Dendritic cell treated with granulocyte-macrophage colony-stimulating factor and Interleukin-4, amounts not matched to agents 40 ng/mL and 50 ng/mL, for 4 days (primary cell): Measurements from ENCODE around the gene RNF151.
A peak's percentile ranks its signal among the peaks of the same experiment; 100 is the strongest.
"Not testable (repeated sequence)": the region's sequence is repeated elsewhere in the genome, so short reads cannot be mapped to it uniquely, and the experiment has no call there.

Experiments used
- H3K27ac Mint-ChIP-seq: one replicate; pipeline ENCODE4 v1.8.0; 2022; ENCODE audit warnings: mild to moderate bottlenecking, mixed read lengths
- H3K27me3 Mint-ChIP-seq: one replicate; pipeline ENCODE4 v1.8.0; 2022; ENCODE audit warnings: mild to moderate bottlenecking, mixed read lengths
- H3K36me3 Mint-ChIP-seq: one replicate; pipeline ENCODE4 v1.8.0; 2022; ENCODE audit warnings: low read depth, mixed read lengths
- H3K4me1 Mint-ChIP-seq: one replicate; pipeline ENCODE4 v1.8.0; 2022; ENCODE audit warnings: low read depth, mixed read lengths
- H3K4me3 Mint-ChIP-seq: one replicate; pipeline ENCODE4 v1.8.0; 2022; ENCODE audit warnings: mild to moderate bottlenecking, moderate library complexity, mixed read lengths
- H3K9me3 Mint-ChIP-seq: one replicate; pipeline ENCODE4 v1.8.0; 2022; ENCODE audit warnings: mixed read lengths
- intact Hi-C: fragments of 100-400 bp; cut with micrococcal nuclease; formaldehyde crosslinking; loops from one replicate; pipeline ENCODE4 v1.15.0; 2022

RNF151 gene

DNA sequence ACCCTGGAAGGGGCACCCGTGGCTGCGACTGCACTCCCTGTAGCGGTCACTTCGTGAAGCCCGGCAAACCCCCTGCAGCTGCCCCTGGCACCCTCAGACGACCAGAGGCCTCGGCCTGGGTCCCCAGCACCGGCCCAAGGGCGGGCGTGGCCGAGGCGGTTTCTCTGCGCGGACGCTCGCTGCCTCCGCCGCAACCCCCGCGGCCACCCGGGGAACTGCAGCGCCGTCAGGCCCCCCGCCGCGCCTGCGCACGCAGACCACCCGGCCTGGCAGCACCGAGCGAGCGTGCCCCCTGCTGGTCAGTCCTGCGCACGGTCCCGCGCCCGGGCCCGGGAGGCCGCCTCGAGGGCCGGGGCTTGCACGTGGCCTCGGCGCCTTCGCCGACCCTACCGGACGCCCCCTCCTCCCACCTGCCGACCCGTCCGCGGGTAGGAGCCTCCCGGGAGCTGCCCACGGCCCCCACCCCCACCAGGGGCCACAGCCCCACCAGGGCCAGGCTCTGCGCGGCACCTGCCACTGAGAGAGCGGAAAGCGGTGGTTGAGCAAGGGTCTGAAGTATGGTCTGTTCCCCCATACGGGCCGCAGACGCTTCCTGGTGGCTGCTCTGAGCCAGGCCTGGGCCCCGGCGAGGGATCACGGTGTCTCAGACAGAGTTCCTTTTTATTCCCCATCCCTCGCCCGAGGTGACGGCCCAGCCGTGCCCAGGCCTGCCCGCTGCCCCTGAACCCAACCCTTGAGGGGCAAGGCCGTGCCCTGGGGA is 36.9 kb upstream of the RNF151 start:
- H3K27me3 Mint-ChIP-seq, result peaks cover 12% of the 10 kb centered on the region

DNA sequence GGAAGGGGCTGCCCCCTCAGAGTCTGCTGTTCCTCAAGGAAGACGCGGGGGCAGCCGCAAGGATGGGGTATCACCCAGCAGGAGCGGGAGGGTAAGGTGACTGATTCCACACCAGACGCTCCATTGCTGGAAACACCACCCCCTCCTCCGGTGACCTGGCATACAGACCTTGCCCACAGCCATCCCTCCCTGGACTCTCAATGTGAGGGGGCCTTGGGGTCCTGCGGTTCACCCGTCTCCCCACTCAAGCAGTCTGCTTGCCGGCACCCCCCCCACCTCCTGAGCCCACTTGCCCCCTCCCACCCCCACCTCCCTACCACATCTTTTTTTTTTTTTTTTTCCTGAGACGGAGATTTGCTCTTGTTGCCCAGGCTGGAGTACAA is 36.3 kb upstream of the RNF151 start:
- Mint-ChIP-seq H3K36me3 (no peaks in the 10 kb centered on the region), H3K4me3 (no peak overlapping the region), H3K27me3 (peaks cover 9% of the 10 kb centered on the region)

More for the DNA sequence above, 36.9 kb upstream of the RNF151 start:
- Mint-ChIP-seq H3K4me3 (peak overlapping the region; percentile 76), H3K4me1 (peaks cover 5% of the 10 kb centered on the region), H3K27ac (peak overlapping the region; percentile 76), H3K9me3 (no peaks in the 10 kb centered on the region), H3K36me3 (no peaks in the 10 kb centered on the region)
- intact Hi-C loops, result loop anchor here (1.0 to 5.0 kb wide), 2 partner anchors 65 to 157 kb away; partner anchors contain the start of genes EME2, MRPS34 and NME3

DNA sequence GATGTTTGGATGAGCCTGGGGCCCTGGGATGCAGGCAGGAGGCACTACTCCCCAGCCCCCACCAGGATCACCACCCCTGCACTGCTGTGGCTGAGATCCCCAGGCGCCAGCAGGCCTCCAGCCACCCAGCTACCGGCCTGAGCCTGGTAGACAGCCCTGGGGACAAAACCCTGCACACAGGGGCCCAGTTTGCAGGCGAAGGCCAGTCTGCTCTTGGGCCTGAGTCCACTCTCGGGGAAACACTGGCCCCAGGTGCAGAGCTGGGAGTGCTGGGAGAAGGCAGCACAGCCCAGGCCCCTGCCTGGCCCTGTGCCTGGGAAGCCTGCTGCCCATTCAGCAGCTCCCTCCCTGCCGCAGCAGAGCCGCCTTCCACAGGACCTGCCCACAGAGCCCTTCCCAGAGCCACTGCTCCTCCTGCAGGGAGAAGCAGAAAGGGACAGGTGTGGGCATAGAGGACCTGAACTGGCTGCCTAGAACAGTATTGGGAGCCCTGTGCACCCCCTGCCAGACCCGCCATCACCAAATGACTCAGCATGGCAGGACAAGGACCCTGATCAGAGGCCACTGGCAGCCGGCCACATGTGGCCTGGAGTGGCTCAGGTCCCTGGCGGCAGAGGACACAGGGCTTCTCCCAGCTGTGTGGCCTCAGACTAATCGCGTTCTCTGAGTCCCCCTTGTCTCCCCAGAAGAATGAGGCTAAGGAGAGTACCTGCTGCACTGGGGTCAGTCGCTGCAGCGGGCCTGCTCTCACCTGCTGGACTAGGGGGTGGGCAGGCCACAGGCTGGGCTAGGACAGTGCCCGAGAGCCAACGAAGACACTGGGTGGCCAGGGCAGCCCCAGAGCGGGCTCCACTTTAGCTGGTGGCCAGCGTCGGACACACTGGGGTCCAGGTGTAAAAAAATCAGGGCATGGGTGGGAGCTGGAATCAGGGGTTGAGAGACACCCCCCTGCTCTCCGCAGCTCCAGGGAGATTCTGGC is 34.3 kb upstream of the RNF151 start:
- Mint-ChIP-seq H3K9me3 (no peaks in the 10 kb centered on the region), H3K4me1 (peaks cover 13% of the 10 kb centered on the region), H3K27me3 (peaks cover 2% of the 10 kb centered on the region), H3K4me3 (no peak overlapping the region), H3K36me3 (peaks cover 9% of the 10 kb centered on the region), H3K27ac (peak overlapping the region; percentile 0)
- intact Hi-C loops, result no loop called here

More for the DNA sequence above, 36.3 kb upstream of the RNF151 start:
- H3K9me3 Mint-ChIP-seq, result no peaks in the 10 kb centered on the region
- H3K4me1 Mint-ChIP-seq, result peaks cover 5% of the 10 kb centered on the region
- intact Hi-C loops, result no loop called here
- H3K27ac Mint-ChIP-seq, result peak overlapping the region; percentile 76

DNA sequence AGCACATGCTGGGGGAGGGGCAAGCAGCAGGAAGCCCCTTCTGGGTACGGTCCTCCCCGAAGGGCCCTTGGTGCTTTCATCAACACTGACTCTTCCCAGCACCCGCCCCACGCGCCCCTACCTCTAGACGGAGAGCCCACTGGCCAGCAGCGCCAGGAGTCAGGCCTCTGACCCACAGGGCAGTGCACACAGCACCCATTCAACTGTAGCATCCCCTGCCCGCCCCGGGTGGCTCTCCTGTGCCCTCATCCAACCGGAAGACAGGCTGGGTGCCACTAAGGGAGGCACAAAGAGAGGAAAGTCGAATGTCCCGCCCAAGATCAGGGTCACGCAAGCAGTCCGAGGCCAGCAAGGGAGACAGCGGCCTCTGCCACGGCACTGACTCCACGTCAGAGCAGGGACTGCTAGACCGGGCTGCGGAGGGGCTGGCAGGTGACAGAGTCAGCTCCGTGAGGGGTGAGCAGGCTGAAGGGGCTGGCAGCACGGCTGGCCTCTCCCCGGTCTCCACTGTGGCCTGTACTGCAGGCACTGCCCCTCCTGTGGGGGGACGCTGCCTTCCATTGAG is 33.5 kb upstream of the RNF151 start:
- Mint-ChIP-seq H3K36me3 (peaks cover 16% of the 10 kb centered on the region), H3K9me3 (no peaks in the 10 kb centered on the region), H3K27ac (peak overlapping the region; percentile 0), H3K4me1 (peaks cover 17% of the 10 kb centered on the region), H3K27me3 (no peaks in the 10 kb centered on the region), H3K4me3 (no peak overlapping the region)
- intact Hi-C loops, result no loop called here

DNA sequence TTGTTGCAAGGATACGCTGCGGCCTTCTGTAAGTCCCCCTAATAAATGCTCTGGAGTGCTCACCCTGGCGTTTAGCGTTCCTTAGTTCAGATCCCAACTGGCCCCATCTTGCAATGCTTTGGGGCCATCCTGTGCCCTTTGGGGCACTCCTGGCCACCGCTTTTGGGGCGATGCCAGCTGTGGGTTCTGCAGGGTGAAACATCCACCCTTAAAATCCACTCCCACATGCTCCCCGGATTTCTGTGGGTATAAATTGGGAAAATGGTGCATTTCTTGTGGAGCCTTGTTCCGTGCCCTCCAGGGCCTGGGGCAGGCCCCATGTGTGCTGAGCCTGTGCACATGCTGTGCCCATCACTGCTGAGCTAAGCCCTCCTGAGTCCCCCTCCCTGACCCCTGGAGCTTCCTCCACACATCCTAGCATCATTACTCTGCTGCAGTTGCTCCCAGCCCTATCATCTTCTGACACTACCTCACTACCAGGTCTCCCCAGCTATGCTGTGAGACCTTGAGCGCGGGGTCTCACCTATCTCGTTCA is 29.6 kb upstream of the RNF151 start:
- Mint-ChIP-seq H3K9me3 (no peaks in the 10 kb centered on the region), H3K4me1 (peaks cover 51% of the 10 kb centered on the region), H3K36me3 (peaks cover 53% of the 10 kb centered on the region), H3K4me3 (no peak overlapping the region), H3K27me3 (no peaks in the 10 kb centered on the region), H3K27ac (peak overlapping the region; percentile 49)
- intact Hi-C loops, result no loop called here

DNA sequence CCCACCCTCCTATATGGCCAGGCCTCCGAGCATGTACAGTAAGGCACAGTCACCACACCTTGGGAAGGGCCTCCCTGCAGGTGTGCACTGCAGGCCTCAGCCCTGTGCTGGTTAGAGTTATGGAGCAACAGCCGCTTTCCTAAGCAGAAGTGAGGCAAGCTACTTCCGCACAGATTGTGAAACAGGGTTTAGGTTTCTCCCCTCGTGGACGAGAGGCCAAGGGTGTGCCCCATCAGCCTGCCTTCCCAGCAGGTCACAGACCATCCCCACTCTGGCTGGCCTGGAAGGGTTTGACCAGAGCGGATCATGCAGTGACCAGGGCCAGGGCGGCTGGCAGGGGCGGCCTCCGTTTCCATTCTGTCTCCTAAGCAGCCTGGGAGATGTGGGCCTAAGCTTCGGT is 28.3 kb upstream of the RNF151 start:
- Mint-ChIP-seq H3K36me3 (peaks cover 59% of the 10 kb centered on the region), H3K27me3 (no peaks in the 10 kb centered on the region), H3K4me1 (peaks cover 61% of the 10 kb centered on the region), H3K9me3 (no peaks in the 10 kb centered on the region), H3K27ac (peak overlapping the region; percentile 93), H3K4me3 (peak overlapping the region; percentile 25)
- intact Hi-C loops, result no loop called here

DNA sequence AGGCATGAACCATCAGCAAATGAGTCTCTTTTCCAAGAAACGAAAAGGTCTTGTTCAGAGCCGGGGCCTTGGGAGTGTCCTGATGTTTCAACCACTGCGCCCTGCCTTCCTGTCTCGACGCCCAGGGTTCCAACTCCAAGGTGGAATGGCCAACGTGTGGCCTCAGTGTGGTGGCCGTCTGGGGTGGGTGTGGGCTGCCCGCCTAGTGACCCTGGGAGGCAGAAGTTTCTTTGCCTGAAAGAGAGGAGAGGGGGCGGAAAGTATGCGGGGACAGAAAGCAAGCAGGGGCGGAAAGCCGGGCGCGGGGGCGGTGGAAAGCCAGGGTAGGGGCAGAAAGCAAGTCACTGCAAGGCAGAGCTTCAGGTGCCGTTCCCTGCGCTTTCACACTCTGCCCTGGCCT is 27.7 kb upstream of the RNF151 start:
- H3K4me1 Mint-ChIP-seq, result peaks cover 65% of the 10 kb centered on the region
- intact Hi-C loops, result no loop called here
- no peaks in the 10 kb centered on the region for H3K27me3 Mint-ChIP-seq
- no peaks in the 10 kb centered on the region for H3K9me3 Mint-ChIP-seq
- H3K4me3 Mint-ChIP-seq, result peak overlapping the region; percentile 27
- H3K36me3 Mint-ChIP-seq, result peaks cover 59% of the 10 kb centered on the region
- H3K27ac Mint-ChIP-seq, result peak overlapping the region; percentile 93

DNA sequence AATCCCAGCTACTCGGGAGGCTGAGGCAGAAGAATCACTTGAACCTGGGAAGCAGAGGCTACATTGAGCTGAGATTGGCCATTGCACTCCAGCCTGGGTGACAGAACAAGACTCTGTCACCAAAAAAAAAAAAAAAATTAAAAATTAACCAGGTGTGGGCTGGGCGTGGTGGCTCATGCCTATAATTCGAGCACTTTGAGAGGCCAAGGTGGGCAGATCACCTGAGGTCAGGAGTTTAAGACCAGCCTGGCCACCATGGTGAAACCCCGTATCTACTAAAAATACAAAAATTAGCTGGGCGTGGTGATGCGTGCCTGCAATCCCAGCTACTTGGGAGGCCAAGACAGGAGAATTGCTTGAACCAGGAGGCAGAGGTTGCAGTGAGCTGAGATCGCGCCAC is 26.8 kb upstream of the RNF151 start:
- H3K4me1 Mint-ChIP-seq, result peaks cover 74% of the 10 kb centered on the region
- intact Hi-C loops, H3K9me3 Mint-ChIP-seq, H3K4me3 Mint-ChIP-seq, H3K27me3 Mint-ChIP-seq: not testable (repeated sequence)
- H3K36me3 Mint-ChIP-seq, result peaks cover 59% of the 10 kb centered on the region
- peak overlapping the region; percentile 93 for H3K27ac Mint-ChIP-seq

DNA sequence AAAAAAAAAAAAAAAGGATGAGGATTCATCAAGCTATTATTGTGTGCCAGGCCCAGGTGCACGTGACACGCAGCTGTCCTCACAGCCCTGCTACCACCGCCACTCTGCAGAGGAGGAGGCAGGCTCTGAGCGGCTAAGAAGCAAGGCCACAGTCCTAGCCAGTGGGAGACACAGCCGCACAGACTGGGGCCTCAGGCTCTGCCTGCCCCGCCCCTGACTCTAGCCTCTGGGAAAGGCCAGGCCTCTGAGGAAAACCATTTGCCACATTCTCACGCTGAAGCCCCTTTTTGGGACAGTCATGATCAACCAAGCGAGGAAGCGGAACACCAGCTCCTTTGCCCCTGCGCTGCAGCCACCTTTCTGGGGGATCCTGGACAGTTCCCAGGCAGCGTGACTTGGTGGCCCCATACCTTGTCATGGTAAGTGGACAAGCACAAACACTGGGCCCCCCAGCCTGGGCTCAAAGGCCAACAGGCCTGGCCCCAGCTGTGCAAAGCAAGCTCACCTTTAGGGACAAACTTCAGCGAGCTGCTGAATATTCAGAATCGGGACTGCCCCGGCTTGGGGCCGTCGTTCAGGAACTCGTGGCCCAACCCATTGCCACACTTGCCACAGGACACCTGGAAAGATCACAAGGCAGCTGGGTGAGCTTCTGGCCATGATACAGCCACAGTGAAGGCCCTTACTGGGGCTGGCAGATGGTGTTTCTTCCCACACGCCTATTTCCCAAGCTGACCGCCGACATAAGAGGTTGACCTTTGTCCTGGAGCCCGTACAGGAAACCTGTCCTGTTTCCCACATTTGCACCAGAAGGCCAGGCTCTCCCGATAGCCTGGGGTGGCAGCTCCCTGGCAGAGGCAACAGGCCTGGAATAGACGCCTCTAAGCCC is 26.1 kb upstream of the RNF151 start:
- Mint-ChIP-seq H3K27me3 (no peaks in the 10 kb centered on the region), H3K4me3 (no peak overlapping the region), H3K27ac (peak overlapping the region; percentile 95), H3K36me3 (peaks cover 59% of the 10 kb centered on the region), H3K4me1 (peaks cover 76% of the 10 kb centered on the region), H3K9me3 (no peaks in the 10 kb centered on the region)
- intact Hi-C loops, result no loop called here

DNA sequence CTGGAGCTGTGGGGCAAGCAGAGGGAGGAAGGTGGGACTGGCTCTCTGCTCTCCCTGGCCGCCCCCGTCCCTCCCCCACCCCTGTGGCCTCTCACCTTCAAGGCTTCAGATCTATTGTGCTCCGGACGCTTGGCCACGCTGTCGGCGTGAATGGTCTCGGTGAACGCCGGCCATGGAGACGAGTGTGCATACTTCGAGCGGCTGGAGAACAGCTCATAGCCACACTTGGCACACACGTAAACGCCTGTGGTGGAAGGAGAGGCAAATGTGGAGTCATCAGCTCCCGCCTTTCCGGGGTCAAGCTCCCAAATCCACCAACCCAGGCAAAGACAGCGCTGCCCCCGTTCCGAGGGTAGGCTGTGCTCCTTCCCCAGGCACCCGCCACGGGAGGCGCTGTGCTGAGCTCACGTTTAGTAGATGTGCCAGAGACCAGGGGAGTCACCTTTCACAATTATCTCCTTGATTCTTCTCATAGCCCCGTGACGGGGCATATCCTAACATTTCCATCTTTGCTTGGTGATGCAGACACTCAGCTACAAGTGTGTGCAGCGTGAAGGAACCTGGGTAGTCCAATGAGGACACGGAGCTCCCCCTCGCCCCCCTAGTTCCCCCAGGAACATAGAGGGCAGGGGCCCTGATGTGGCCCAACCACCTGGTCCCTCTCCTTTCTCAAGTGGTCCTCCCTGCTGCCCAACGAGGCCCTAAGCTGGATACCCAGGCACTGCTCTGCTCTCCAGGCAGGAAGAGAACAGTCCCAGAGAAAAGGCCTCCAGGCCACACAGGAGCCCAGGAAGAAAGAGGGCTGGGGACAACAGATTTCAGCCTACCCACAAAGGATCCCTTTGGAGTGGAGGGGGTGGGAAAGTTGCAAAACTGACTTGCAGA is 25.3 kb upstream of the RNF151 start:
- Mint-ChIP-seq H3K27me3 (no peaks in the 10 kb centered on the region), H3K9me3 (no peaks in the 10 kb centered on the region), H3K4me1 (peaks cover 79% of the 10 kb centered on the region), H3K4me3 (peak overlapping the region; percentile 98), H3K27ac (peak overlapping the region; percentile 95), H3K36me3 (peaks cover 59% of the 10 kb centered on the region)
- intact Hi-C loops, result no loop called here

DNA sequence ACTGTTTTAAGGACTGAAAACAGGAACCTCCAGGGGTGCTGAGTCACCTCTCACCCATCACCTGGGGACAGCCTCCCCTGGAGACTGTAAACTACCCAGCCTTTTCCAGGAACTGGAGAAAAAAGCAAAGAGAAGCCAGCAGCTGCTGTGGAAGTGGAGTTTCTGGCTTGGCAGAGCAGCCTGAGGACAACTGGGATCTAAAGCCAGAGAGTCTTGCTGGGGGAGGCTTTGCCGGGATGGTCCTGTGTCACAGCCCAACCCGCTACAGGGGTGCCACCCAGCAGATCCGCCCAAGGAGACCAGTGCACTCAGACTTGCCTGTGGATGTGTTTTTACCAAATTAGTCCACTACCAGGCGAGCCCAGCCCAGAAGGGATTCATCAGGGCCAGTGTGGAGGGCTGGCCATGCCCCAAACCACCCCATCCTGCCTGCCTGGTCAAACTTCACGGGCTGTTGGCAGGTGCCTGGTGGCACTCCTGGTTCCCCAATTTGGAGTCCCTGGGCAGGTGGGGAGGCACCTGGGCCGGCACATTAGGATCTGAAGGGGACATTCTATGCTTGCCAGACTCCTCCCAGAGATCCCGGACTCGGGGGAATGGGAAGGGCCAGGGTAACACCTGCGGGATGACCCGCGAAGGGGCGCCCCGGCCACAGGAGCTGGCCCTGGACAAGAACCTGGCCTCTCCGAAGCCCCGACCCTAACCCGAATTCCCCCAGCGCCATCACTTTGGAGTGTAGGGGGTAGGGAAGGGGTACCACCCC is 24.4 kb upstream of the RNF151 start:
- peaks cover 52% of the 10 kb centered on the region for H3K36me3 Mint-ChIP-seq
- H3K27me3 Mint-ChIP-seq, result no peaks in the 10 kb centered on the region
- H3K27ac Mint-ChIP-seq, result peak overlapping the region; percentile 95
- H3K4me3 Mint-ChIP-seq, result peak overlapping the region; percentile 98
- H3K4me1 Mint-ChIP-seq, result peaks cover 73% of the 10 kb centered on the region
- no peaks in the 10 kb centered on the region for H3K9me3 Mint-ChIP-seq
- intact Hi-C loops, result no loop called here
